K562 (cell line): ENCODE results near the gene ASS1. TPM values are rescaled to one million over a fixed set of nuclear protein-coding genes. Genes with fewer than 3 reads are reported as not detected.

Experiments
- ATAC-seq: fragments of 200-7000 bp; cut with Tn5 transposase; 3 replicates; pipeline ENCODE4 v1.9.1; 2020; ENCODE audit warnings: moderate library complexity
- BruUV-seq: library from RNA; stranded (reverse); fragments of 400-500 nt; replicated peaks from 2 replicates; lab custom pipeline; 2021; lab: Mats Ljungman, UMichigan
- CTCF ChIA-PET: fragments of 300-600 bp; formaldehyde crosslinking; extraction: SDS; loops from one replicate; lab custom pipeline; 2021; ENCODE audit warnings: low intra/inter-chr PET ratio; lab: Yijun Ruan, JAX
- POLR2A ChIA-PET: fragments of 300-600, 350-650 bp; sonication (Branson Sonifier 250); formaldehyde crosslinking; extraction: SDS; loops from one replicate; lab custom pipeline; 2021; ENCODE audit warnings: antibody characterized with exemption, inconsistent platforms; lab: Yijun Ruan, JAX
- DNase-seq, 4 experiments: peaks; one replicate each; pipeline versions ENCODE4 v3.0.0 to v3.0.0-alpha.2; 2011 to 2018; ENCODE audit warnings: low spot score in 3 of 4, mixed read lengths in 3 of 4; ENCODE audit errors: extremely low read depth in 1 of 4
- FAIRE-seq: peaks from 2 replicates; lab custom pipeline; 2011; peaks lifted over from hg19 to GRCh38; lab: Jason Lieb, UNC
- H2AFZ ChIP-seq: 2 replicates; pipeline ENCODE4 v1.6.0; 2011; ENCODE audit warnings: low read depth, low read length, control low read depth, inconsistent platforms
- H3K27ac ChIP-seq: fragments of 200-600 bp; 3 replicates; pipeline ENCODE4 v1.8.0; 2011; ENCODE audit warnings: low read depth, mild to moderate bottlenecking, control low read depth, inconsistent platforms, low read length, moderate library complexity, mixed read lengths; ENCODE audit errors: extremely low read depth
- H3K27me3 ChIP-seq, 2 experiments: fragments of 300-600 bp in 1 of 2; 2 replicates in 1 of 2; 3 replicates in 1 of 2; pipeline versions ENCODE4 v1.6.0 to v1.8.0; 2011; ENCODE audit warnings: inconsistent platforms in 2 of 2, low read length in 2 of 2, mild to moderate bottlenecking in 1 of 2, mixed read lengths in 1 of 2, moderate library complexity in 1 of 2; ENCODE audit not compliant: control insufficient read depth in 2 of 2, insufficient read depth in 2 of 2
- H3K36me3 ChIP-seq: fragments of 300-600 bp; 3 replicates; pipeline ENCODE4 v1.8.0; 2011; ENCODE audit warnings: mild to moderate bottlenecking, low read length, inconsistent platforms; ENCODE audit not compliant: control insufficient read depth, insufficient read depth
- H3K4me1 ChIP-seq, 2 experiments: fragments of 200-600 bp in 1 of 2; replicated peaks in 1 of 2; 2 replicates in 1 of 2; 3 replicates in 1 of 2; pipeline versions ENCODE4 v1.5.1 to v1.8.0; 2011; ENCODE audit warnings: inconsistent platforms in 2 of 2, low read length in 2 of 2, mild to moderate bottlenecking in 1 of 2, mixed read lengths in 1 of 2, moderate library complexity in 1 of 2; ENCODE audit not compliant: control insufficient read depth in 2 of 2, insufficient read depth in 2 of 2
- H3K4me2 ChIP-seq: 2 replicates; pipeline ENCODE4 v1.6.1; 2011; ENCODE audit warnings: low read length, control low read depth, inconsistent platforms, mixed read lengths; ENCODE audit not compliant: insufficient read depth
- H3K4me3 ChIP-seq: fragments of 200-600 bp; sonication (generic), shearing (Covaris generic); 2 replicates; pipeline ENCODE4 v1.5.1; 2016; ENCODE audit warnings: control low read depth, inconsistent platforms
- H3K79me2 ChIP-seq: fragments of 200-600 bp; 3 replicates; pipeline ENCODE4 v1.8.0; 2011; ENCODE audit warnings: low read length, inconsistent platforms; ENCODE audit not compliant: control insufficient read depth, insufficient read depth
- H3K9ac ChIP-seq, 2 experiments: 2 replicates each; pipeline versions ENCODE4 v1.6.0 to v1.6.1; 2011; ENCODE audit warnings: low read depth in 2 of 2, low read length in 2 of 2, control low read depth in 1 of 2, inconsistent platforms in 1 of 2, mild to moderate bottlenecking in 1 of 2, mixed read lengths in 1 of 2; ENCODE audit not compliant: insufficient read depth in 1 of 2
- H3K9me1 ChIP-seq: one replicate; pipeline ENCODE4 v1.6.0; 2011; ENCODE audit warnings: inconsistent platforms, mild to moderate bottlenecking, low read length, moderate library complexity; ENCODE audit not compliant: control insufficient read depth, insufficient read depth
- H3K9me3 ChIP-seq: replicated peaks from 2 replicates; pipeline ENCODE4 v1.5.1; 2011; ENCODE audit warnings: low read depth, low read length, inconsistent platforms; ENCODE audit not compliant: control insufficient read depth, insufficient read depth
- H4K20me1 ChIP-seq: replicated peaks from 2 replicates; pipeline ENCODE4 v1.6.1; 2011; ENCODE audit warnings: low read length, inconsistent platforms, mixed read lengths; ENCODE audit not compliant: control insufficient read depth, insufficient read depth
- CBX5 ChIP-seq: IDR thresholded peaks from 2 replicates; pipeline ENCODE4 v1.6.1; 2014; ENCODE audit warnings: low read depth, borderline replicate concordance
- GABPB1 ChIP-seq: sonication (generic); formaldehyde crosslinking; IDR thresholded peaks from 2 replicates; pipeline ENCODE4 v1.8.0; 2022; ENCODE audit warnings: mild to moderate bottlenecking, missing genetic modification reagents
- NR4A1 ChIP-seq, 2 experiments: fragments of 250-450 bp in 1 of 2; fragments of 450-650 bp in 1 of 2; sonication (Bioruptor Pico) in 1 of 2; IDR thresholded peaks; 2 replicates each; pipeline versions ENCODE4 v1.4.0 to v1.6.1; 2016 to 2020; ENCODE audit warnings: mild to moderate bottlenecking in 2 of 2, missing compliant biosample characterization in 1 of 2, missing genetic modification characterization in 1 of 2, moderate library complexity in 1 of 2
- TFE3 ChIP-seq: fragments of 450-650 bp; formaldehyde crosslinking; IDR thresholded peaks from 2 replicates; pipeline ENCODE4 v1.4.0; 2020; ENCODE audit warnings: mild to moderate bottlenecking, mixed read lengths
- TRIM24 ChIP-seq, 2 experiments: fragments of 450-650 bp; IDR thresholded peaks; 2 replicates each; pipeline ENCODE4 v1.6.1; 2016
- TRIM28 ChIP-seq: fragments of 450-650 bp; IDR thresholded peaks from 2 replicates; pipeline ENCODE4 v1.6.1; 2017
- YY1 ChIP-seq, 3 experiments: IDR thresholded peaks; 2 replicates each; pipeline ENCODE4 v1.6.1; 2011; ENCODE audit warnings: low read length in 2 of 3, mild to moderate bottlenecking in 2 of 3, moderate library complexity in 2 of 3, borderline replicate concordance in 1 of 3, control low read depth in 1 of 3, low read depth in 1 of 3; ENCODE audit not compliant: insufficient read depth in 3 of 3, insufficient replicate concordance in 2 of 3, control insufficient read depth in 1 of 3, insufficient read length in 1 of 3; ENCODE audit errors: extremely low read depth in 1 of 3
- ZFP1 ChIP-seq: fragments of 450-650 bp; formaldehyde crosslinking; IDR thresholded peaks from 2 replicates; pipeline ENCODE4 v1.4.0; 2020; ENCODE audit warnings: mild to moderate bottlenecking, mixed read lengths
- ZNF280B ChIP-seq: fragments of 250-450 bp; sonication (Bioruptor Pico); IDR thresholded peaks from 2 replicates; pipeline ENCODE4 v1.5.1; 2021; ENCODE audit warnings: mild to moderate bottlenecking
- WGBS: fragments of 100-300 bp; shearing (Covaris generic); methylation state at CpG from one replicate; pipeline ENCODE4 v1.1.6; 2016; ENCODE audit warnings: low coverage, mixed read lengths; ENCODE audit not compliant: insufficient coverage; ENCODE audit errors: missing lambda C conversion rate; 5-methylcytosine and 5-hydroxymethylcytosine counted together
- in situ Hi-C: fragments of 300-500 bp; cut with MboI; formaldehyde crosslinking; loops from 4 replicates; pipeline ENCODE4 v1.15.0; 2018; ENCODE audit warnings: inconsistent platforms, mixed read lengths
- intact Hi-C: fragments of 100-400 bp; cut with micrococcal nuclease; formaldehyde crosslinking; loops from 2 replicates; pipeline ENCODE4 v1.14.2; 2022
- polyA plus RNA-seq, 8 experiments: library from polyadenylated mRNA; depleted of rRNA in 4 of 8; stranded (reverse) in 5 of 8; unstranded in 3 of 8; fragments of >200 nt; fragmentation: Nextera tagmentation in 2 of 8; fragmentation: Illumina TruSeq in 1 of 8; extraction: Ambion mirVana in 2 of 8; extraction: Trizol in 1 of 8; gene quantifications; 2 replicates each; pipeline versions ENCODE4 v1.2.1 to v1.2.3, GENCODE V29; 2011 to 2014; ENCODE audit warnings: inconsistent platforms in 1 of 8, missing spikeins in 1 of 8
- total RNA-seq, 7 experiments: library from RNA; depleted of rRNA in 6 of 7; stranded (reverse); fragments of >200 nt in 6 of 7; fragmentation: Illumina TruSeq in 2 of 7; extraction: Trizol in 2 of 7; gene quantifications; 2 replicates each; pipeline versions ENCODE4 v1.2.1 to v1.2.3, GENCODE V29; 2011 to 2021; ENCODE audit warnings: low replicate concordance in 1 of 7

ASS1 gene
- total and polyA plus RNA-seq, 9 of the 15 experiments (the other 6 are each of a cell fraction or from before 2014, with no cell fraction given), result 1.5 to 5.7 (median 3.7) TPM

- peaks cover 8% of the 10 kb centered on the region for H3K9me3 ChIP-seq
- no peaks in the 10 kb centered on the region for H3K79me2 ChIP-seq
- H2AFZ ChIP-seq, result no peak overlapping the region
- peaks cover 0 to 11% of the 10 kb centered on the region in 2 experiments; a peak in 1 of 5 replicates for H3K4me1 ChIP-seq
- H3K36me3 ChIP-seq, result no peaks in the 10 kb centered on the region
- ChIA-PET POLR2A (interaction anchor here (1.1 kb wide), 1 partner anchor 11 kb away, joined by 5 read pairs; no protein-coding TSS in a partner anchor), CTCF (no interaction called here)
- intact Hi-C loops, result no loop called here
- H3K27me3 ChIP-seq, result no peaks in the 10 kb centered on the region
- 18% methylated on average over 9 of the region's 9 CpGs for WGBS
- in situ Hi-C loops, result no loop called here
- H4K20me1 ChIP-seq, result no peaks in the 10 kb centered on the region
- no peak overlapping the region for H3K4me2 ChIP-seq
- no TSS peak for BruUV-seq
- H3K4me3 ChIP-seq, result no peak overlapping the region
- DNase-seq, result no peak
- ATAC-seq, result no peak
- no peak overlapping the region for H3K9ac ChIP-seq
- peaks cover 2% of the 10 kb centered on the region for H3K9me1 ChIP-seq
- no peak overlapping the region for H3K27ac ChIP-seq
- TF ChIP-seq ZNF280B (CRISPR knock-in tag), result no peak
- FAIRE-seq, result no peak
Observed at GRCh38 chr9:130493476-130493875, 48.7 kb downstream of the ASS1 start.

GRCh38 chr9:130495067-130495466, 50.3 kb downstream of the ASS1 start:
- CTCF ChIA-PET, result no interaction called here
- no peak for DNase-seq
- no peak overlapping the region for H3K4me3 ChIP-seq
- ATAC-seq, result no peak
- no peaks in the 10 kb centered on the region for H4K20me1 ChIP-seq
- no peaks in the 10 kb centered on the region for H3K36me3 ChIP-seq
- no peak overlapping the region for H3K9ac ChIP-seq
- no peaks in the 10 kb centered on the region for H3K79me2 ChIP-seq
- H3K4me1 ChIP-seq, result peaks cover 0 to 14% of the 10 kb centered on the region in 2 experiments; a peak in 3 of 5 replicates
- no peak overlapping the region for H2AFZ ChIP-seq
- no peaks in the 10 kb centered on the region for H3K27me3 ChIP-seq
- in situ Hi-C loops (no loop called here), intact Hi-C loops (no loop called here)
- H3K9me1 ChIP-seq, result peaks cover 2% of the 10 kb centered on the region
- H3K27ac ChIP-seq, result no peak overlapping the region
- H3K9me3 ChIP-seq, result peaks cover 8% of the 10 kb centered on the region
- POLR2A ChIA-PET, result interaction anchor here (0.8 to 1.1 kb wide), 2 partner anchors 8 to 33 kb away, joined by 3 read pairs; no protein-coding TSS in a partner anchor
- TF ChIP-seq CBX5 (0 out of 2 replicates have a peak, but pooled peaks have one; percentile 20), ZFP1 (CRISPR knock-in tag) (peak; percentile 94), TFE3 (CRISPR knock-in tag) (no peak), TRIM24 (IDR thresholded peaks at IDR 0.05) (0 out of 4 replicates have a peak, but pooled peaks of 1 of the 2 experiments have one; percentile 9), GABPB1 (no peak), YY1 (IDR thresholded peaks at IDR 0.05; ENCODE audit: borderline replicate concordance in 1 of 3, control insufficient read depth in 1 of 3, extremely low read depth in 1 of 3, insufficient read depth in 3 of 3, insufficient read length in 1 of 3, insufficient replicate concordance in 2 of 3, low read depth in 1 of 3, low read length in 2 of 3) (no peak), NR4A1 (CRISPR knock-in tag; IDR thresholded peaks at IDR 0.05) (no peak), NR4A1 (tag; IDR thresholded peaks at IDR 0.05) (no peak), TRIM28 (peak; percentile 43; the same call in 1 of the 2 replicates)
- FAIRE-seq, result no peak
- no TSS peak for BruUV-seq
- no peak overlapping the region for H3K4me2 ChIP-seq
- 11% methylated on average over 3 of the region's 3 CpGs for WGBS
